GM13976 (cell line): Measurements from ENCODE around the gene RASAL1.

Source experiments
- DNase-seq: peaks from one replicate; pipeline ENCODE4 v3.0.0; 2012; ENCODE audit warnings: low spot score
- in situ Hi-C: fragments of 300-500 bp; cut with MboI; formaldehyde crosslinking; loops from one replicate; pipeline ENCODE4 v1.12.0; 2022; ENCODE audit warnings: low sequenced_read_pairs, mixed read lengths, inconsistent platforms; ENCODE audit not compliant: unreplicated experiment
- TF ChIP-seq, protein P1 (sequence below): IDR thresholded peaks from 2 replicates; pipeline ENCODE4 v1.5.1; 2012; ENCODE audit warnings: borderline replicate concordance, mild to moderate bottlenecking; ENCODE audit not compliant: insufficient read depth; ENCODE audit errors: extremely low read depth, missing control alignments, control extremely low read depth

The RASAL1 gene

DNA sequence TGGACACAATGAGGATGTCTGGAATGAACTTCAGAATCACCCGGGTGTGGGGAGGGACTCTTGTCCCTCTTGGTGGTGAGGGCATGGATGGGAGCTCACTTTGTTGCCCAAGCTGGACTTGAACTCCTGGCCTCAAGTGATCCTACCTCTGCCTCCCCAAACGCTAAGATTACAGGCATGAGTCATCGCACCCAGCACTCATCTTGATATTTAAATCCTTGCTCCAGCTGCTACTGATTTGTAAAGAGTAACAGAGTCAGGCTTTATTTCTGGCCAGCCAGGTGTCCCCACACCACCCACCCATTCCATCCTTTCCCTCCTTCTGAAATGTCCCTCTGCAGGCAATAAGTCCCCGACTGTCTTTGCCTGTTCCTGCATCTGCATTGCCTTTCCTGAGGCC lies 44.8 kb upstream of the RASAL1 start:
- in situ Hi-C loops: loop anchor here (25.0 kb wide), 1 partner anchor 732 kb away; no protein-coding TSS in a partner anchor
- TF ChIP-seq, protein P1, sequence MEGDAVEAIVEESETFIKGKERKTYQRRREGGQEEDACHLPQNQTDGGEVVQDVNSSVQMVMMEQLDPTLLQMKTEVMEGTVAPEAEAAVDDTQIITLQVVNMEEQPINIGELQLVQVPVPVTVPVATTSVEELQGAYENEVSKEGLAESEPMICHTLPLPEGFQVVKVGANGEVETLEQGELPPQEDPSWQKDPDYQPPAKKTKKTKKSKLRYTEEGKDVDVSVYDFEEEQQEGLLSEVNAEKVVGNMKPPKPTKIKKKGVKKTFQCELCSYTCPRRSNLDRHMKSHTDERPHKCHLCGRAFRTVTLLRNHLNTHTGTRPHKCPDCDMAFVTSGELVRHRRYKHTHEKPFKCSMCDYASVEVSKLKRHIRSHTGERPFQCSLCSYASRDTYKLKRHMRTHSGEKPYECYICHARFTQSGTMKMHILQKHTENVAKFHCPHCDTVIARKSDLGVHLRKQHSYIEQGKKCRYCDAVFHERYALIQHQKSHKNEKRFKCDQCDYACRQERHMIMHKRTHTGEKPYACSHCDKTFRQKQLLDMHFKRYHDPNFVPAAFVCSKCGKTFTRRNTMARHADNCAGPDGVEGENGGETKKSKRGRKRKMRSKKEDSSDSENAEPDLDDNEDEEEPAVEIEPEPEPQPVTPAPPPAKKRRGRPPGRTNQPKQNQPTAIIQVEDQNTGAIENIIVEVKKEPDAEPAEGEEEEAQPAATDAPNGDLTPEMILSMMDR: no peak

DNA sequence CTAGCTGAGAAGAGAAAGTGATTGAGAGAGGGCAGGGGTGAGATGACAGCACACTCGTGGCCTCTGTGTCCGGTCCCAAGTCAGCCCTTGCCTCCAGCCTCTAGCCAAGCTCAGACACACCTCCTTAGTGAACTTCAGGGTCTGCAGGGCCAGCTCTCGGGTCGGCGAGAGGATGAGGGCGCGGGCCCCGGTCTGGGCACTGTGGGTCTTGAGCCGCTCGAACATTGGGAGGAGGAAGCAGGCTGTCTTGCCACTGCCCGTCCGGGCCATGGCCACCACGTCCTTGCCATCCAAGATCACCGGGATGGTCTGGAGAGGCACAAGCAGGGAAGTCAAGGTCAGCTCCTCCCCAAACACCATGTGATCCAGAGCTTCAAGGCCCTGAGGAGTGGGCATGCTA lies 43.5 kb upstream of the RASAL1 start:
- TF ChIP-seq, protein P1: no peak
- DNase-seq: no peak
- in situ Hi-C loops: loop anchor here (10.0 to 25.0 kb wide), 2 partner anchors 124 to 733 kb away; partner anchors contain the start of gene DTX1

More for the DNA sequence above, 44.8 kb upstream of the RASAL1 start:
- no peak for DNase-seq

DNA sequence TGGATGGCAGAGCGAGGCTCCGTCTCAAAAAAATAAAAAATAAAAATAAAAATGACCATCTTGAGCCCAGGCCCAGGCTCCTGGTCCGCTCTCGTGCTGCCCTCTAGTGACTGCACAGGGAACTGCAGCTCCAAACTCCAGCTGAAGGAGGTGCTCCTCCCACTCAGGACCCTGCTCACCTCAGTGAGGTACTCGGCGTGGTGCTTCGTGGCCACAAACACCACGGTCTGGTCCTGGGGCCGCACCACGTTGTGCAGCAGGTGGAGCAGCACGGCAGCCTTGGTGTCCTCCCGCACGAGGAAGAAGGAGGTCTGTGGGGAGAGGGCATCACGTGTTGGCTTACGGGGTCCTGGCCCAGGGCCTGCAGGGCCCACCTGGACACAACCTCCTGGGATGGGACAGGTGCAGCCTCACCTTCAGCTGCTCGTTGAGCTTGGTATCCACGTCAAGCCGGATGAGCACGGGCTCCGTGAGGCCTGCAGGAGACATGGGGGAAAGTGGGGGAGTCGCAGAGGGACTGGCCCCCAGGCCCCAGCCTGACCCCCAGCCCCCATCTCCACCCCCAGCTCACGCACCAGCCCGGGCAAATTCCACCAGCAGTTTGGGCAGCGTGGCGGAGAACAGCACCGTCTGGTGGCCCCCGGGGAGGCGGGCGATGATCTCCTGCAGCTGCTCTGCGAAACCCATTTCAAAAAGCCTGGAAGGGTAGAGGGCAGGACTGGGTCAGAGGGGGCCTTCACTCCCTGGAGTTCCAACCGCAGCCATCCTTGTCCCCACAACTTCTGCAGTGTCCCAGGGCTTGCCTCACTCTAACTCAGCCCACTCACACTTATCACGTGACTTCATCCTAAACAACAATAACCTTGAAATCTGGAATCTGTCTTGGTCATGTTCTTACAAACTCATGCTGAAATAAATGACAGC lies 39.2 kb upstream of the RASAL1 start:
- TF ChIP-seq, protein P1: peak; percentile 99
- in situ Hi-C loops: loop anchor here (10.0 to 25.0 kb wide), 2 partner anchors 120 to 738 kb away; partner anchors contain the start of gene DTX1
- peak; percentile 91 for DNase-seq

DNA sequence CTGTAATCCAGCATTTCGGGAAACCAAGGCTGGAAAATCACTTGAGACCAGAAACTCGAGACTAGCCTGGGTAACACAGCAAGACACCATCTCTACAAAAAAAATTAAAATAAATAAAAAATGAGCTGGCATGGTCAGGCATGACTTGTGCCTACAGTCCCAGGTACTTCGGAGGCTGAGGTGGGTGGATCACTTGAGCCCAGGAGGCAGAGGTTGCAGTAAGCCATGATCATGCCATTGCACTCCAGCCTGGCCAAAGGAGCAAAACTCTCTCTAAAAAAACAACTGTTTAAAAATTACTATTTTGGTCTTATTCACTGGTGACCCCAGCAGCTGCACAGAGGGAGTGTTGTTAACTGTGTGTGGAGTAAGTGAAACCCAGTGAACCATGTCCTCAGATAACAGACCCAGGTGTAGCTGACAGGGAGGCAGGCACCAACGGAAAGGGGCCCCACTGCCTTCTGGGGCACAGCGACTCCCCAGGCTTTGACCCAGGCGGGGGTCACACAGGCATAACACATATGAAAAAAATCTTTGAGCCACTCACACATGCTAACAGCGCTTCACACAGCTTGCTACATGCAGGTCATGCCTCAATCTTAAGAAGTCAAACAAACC lies 37.6 kb upstream of the RASAL1 start:
- DNase-seq: peak; percentile 72
- TF ChIP-seq, protein P1: no peak
- in situ Hi-C loops: loop anchor here (10.0 kb wide), 1 partner anchor 118 kb away; the partner anchor contains the start of gene DTX1

DNA sequence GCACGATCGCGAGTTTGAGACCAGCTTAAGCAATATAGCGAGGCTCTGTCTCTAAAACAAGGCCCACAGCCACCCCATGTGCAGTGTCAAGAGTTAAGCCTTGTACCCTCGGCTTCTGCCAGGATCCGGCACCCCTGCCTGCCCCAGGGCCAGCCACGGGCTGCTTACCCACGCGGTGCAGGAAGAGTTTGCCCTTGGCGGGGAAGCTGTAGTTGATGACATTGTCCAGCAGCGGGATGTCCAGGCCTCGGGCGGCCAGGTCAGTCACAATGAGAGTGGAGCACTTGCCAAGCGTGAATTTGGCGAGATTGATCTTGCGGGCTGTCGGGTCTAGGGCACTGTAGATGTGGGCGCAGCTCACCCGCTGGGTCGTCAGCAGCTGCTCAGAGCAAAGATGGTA lies 36.6 kb upstream of the RASAL1 start:
- TF ChIP-seq, protein P1: no peak
- DNase-seq: no peak
- in situ Hi-C loops: loop anchor here (10.0 kb wide), 1 partner anchor 117 kb away; the partner anchor contains the start of gene DTX1

DNA sequence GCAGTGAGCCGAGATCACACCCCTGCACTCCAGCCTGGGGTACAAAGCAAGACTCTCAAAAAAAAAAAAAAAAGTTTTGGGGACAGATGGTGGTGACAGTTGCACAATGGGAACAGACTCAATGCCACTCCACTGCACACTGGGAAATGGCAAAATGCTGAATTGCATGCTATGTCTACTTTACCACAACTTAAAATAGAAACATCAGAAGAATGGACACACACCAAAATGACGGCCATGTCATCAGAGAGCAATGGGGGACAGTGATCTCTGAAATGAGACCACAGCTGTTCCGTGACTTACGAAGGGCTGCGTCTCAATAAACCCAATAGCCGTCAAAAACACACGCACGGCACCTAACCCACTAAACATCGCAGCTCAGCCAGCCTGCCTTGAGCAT lies 36.0 kb upstream of the RASAL1 start:
- in situ Hi-C loops: loop anchor here (10.0 kb wide), 1 partner anchor 117 kb away; the partner anchor contains the start of gene DTX1

More for the DNA sequence above, 36.0 kb upstream of the RASAL1 start:
- no peak for DNase-seq
- TF ChIP-seq, protein P1: no peak
